Loucy (cell line): ENCODE measurements around the gene CLECL1.
"Not testable (repeated sequence)": the region's sequence is repeated elsewhere in the genome, so short reads cannot be mapped to it uniquely, and the experiment has no call there.

Experiments
- H2AFZ ChIP-seq: fragments of 200-600 bp; sonication (generic); 2 replicates; pipeline ENCODE4 v1.6.0; 2016; ENCODE audit warnings: antibody characterized with exemption, mild to moderate bottlenecking, low read length, moderate library complexity
- H3F3A ChIP-seq: fragments of 200-600 bp; 2 replicates; pipeline ENCODE4 v1.6.0; 2016; ENCODE audit warnings: antibody characterized with exemption, low read depth, mild to moderate bottlenecking
- H3K27me3 ChIP-seq: fragments of 200-600 bp; sonication (generic); 2 replicates; pipeline ENCODE4 v1.6.1; 2014; ENCODE audit warnings: low read length, mild to moderate bottlenecking; ENCODE audit not compliant: insufficient read depth, poor library complexity, severe bottlenecking
- H3K36me3 ChIP-seq: fragments of 200-600 bp; sonication (generic); 2 replicates; pipeline ENCODE4 v1.6.1; 2016; ENCODE audit warnings: low read length; ENCODE audit not compliant: insufficient read depth
- H3K4me1 ChIP-seq: fragments of 200-600 bp; sonication (generic); 2 replicates; pipeline ENCODE4 v1.5.1; 2014; ENCODE audit warnings: low read length, mild to moderate bottlenecking; ENCODE audit not compliant: insufficient read depth, poor library complexity, severe bottlenecking
- H3K4me2 ChIP-seq: fragments of 200-600 bp; sonication (generic); 2 replicates; pipeline ENCODE4 v1.6.0; 2014; ENCODE audit warnings: antibody characterized with exemption, low read length, low read depth, mild to moderate bottlenecking; ENCODE audit not compliant: poor library complexity, severe bottlenecking
- H3K4me3 ChIP-seq: fragments of 200-600 bp; sonication (generic); 2 replicates; pipeline ENCODE4 v1.5.1; 2014; ENCODE audit warnings: low read length, mild to moderate bottlenecking, mixed read lengths; ENCODE audit not compliant: poor library complexity, severe bottlenecking
- H3K79me2 ChIP-seq: fragments of 200-600 bp; sonication (generic); 2 replicates; pipeline ENCODE4 v1.6.1; 2014; ENCODE audit warnings: low read length; ENCODE audit not compliant: insufficient read depth
- H3K9ac ChIP-seq: fragments of 200-600 bp; sonication (generic); 2 replicates; pipeline ENCODE4 v1.6.0; 2014; ENCODE audit warnings: mild to moderate bottlenecking, low read depth, low read length, moderate library complexity; ENCODE audit not compliant: poor library complexity, severe bottlenecking
- H3K9me2 ChIP-seq: fragments of 200-600 bp; sonication (generic); replicated peaks from 2 replicates; pipeline ENCODE4 v1.6.1; 2016; ENCODE audit warnings: low read depth, low read length, mixed read lengths
- H3K9me3 ChIP-seq: fragments of 200-600 bp; sonication (generic); 2 replicates; pipeline ENCODE4 v1.6.1; 2014; ENCODE audit warnings: mild to moderate bottlenecking, antibody characterized with exemption, low read length, low read depth; ENCODE audit not compliant: insufficient read depth
- H4K20me1 ChIP-seq: fragments of 200-600 bp; sonication (generic); 2 replicates; pipeline ENCODE4 v1.6.0; 2014; ENCODE audit warnings: antibody characterized with exemption, low read length, mild to moderate bottlenecking; ENCODE audit not compliant: insufficient read depth, poor library complexity, severe bottlenecking
- EZH2phosphoT487 ChIP-seq: fragments of 200-600 bp; IDR thresholded peaks from 2 replicates; pipeline ENCODE4 v1.6.1; 2018; ENCODE audit warnings: antibody characterized with exemption, mild to moderate bottlenecking, moderate library complexity, borderline replicate concordance
- TF ChIP-seq, protein P1 (sequence below): fragments of 200-600 bp; sonication (generic); conservative IDR thresholded peaks from 2 replicates; pipeline ENCODE4 v1.5.1; 2014; ENCODE audit warnings: mild to moderate bottlenecking, antibody characterized with exemption, low read length

CLECL1 gene

DNA sequence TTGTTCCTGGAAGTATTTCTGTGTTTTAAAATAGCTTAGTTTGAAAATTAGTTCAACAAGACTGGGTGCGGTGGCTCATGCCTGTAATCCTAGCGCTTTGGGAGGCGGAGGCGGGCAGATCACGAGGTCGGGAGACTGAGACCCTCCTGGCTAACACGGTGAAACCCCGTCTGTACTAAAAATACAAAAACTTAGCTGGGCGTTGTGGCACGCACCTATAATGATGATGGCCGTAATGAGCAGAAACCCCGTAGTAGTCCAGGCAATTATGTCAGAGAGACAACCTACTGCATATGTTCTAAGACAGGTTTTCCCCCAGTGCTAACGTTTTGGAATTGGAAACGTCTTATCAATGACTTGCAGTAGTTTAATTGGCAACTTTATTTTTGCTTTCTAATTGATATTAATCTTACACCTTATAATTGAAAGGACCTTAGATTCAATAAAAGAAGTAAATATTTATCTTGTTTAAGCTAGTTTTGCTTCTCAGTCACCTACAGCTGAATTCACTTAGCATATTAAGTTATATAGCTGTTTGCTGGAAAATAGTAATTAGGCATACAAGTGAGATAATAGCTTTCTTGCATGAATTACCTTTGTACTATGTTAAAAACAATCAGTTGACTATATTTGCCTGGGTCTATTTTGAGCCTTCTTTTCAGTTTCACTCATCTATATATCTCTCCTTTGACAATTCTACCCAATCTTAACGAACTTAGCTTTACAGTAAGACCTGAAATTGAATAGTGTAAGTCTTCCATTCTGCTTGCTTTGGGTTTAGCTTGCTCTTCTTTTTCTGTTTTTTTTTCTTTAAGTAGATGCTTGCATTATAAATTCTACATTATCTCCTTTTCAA lies 15.6 kb downstream of the CLECL1 start:
- no peak overlapping the region for H3K4me2 ChIP-seq

DNA sequence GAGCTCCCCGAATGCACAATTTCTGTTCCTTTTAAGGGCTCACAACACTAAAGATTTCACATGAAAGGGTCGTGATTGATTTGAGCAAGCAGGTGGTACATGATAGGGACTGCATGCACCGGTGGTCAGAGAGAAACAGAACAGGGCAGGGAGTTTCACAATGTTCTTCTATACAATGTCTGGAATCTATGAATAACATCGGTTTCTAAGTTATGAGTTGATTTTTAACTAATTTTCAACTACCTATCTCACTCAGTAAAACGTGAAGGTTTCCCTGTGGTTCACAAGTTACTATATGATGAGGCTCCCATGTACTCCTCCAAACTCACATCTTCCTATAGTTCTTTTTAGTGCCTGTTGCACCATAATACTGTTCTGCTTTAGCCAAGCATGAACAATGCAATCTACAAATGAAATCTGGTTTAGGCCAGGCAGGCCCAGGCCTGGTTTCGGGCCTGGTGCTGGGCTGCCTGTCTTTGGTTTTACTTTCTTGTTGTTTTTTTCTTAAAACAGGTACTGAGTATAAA lies 19.8 kb downstream of the CLECL1 start:
- not testable (repeated sequence) for H3K9me2 ChIP-seq, H3K27me3 ChIP-seq, H4K20me1 ChIP-seq, H3K79me2 ChIP-seq, H3K4me2 ChIP-seq, H3F3A ChIP-seq, H3K4me1 ChIP-seq, H3K36me3 ChIP-seq, H3K9ac ChIP-seq, H3K4me3 ChIP-seq, H2AFZ ChIP-seq, H3K9me3 ChIP-seq

More for the DNA sequence above, 15.6 kb downstream of the CLECL1 start:
- H2AFZ ChIP-seq: no peak overlapping the region
- TF ChIP-seq, protein P1, sequence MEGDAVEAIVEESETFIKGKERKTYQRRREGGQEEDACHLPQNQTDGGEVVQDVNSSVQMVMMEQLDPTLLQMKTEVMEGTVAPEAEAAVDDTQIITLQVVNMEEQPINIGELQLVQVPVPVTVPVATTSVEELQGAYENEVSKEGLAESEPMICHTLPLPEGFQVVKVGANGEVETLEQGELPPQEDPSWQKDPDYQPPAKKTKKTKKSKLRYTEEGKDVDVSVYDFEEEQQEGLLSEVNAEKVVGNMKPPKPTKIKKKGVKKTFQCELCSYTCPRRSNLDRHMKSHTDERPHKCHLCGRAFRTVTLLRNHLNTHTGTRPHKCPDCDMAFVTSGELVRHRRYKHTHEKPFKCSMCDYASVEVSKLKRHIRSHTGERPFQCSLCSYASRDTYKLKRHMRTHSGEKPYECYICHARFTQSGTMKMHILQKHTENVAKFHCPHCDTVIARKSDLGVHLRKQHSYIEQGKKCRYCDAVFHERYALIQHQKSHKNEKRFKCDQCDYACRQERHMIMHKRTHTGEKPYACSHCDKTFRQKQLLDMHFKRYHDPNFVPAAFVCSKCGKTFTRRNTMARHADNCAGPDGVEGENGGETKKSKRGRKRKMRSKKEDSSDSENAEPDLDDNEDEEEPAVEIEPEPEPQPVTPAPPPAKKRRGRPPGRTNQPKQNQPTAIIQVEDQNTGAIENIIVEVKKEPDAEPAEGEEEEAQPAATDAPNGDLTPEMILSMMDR: no peak
- TF ChIP-seq EZH2phosphoT487: no peak
- H3K79me2 ChIP-seq: no peaks in the 10 kb centered on the region
- H3F3A ChIP-seq: no peaks in the 10 kb centered on the region
- no peaks in the 10 kb centered on the region for H3K27me3 ChIP-seq
- H3K9ac ChIP-seq: no peak overlapping the region
- no peaks in the 10 kb centered on the region for H3K9me3 ChIP-seq
- no peak overlapping the region for H3K4me3 ChIP-seq
- no peaks in the 10 kb centered on the region for H3K9me2 ChIP-seq
- H3K4me1 ChIP-seq: peaks cover 2% of the 10 kb centered on the region
- no peaks in the 10 kb centered on the region for H4K20me1 ChIP-seq
- no peaks in the 10 kb centered on the region for H3K36me3 ChIP-seq

DNA sequence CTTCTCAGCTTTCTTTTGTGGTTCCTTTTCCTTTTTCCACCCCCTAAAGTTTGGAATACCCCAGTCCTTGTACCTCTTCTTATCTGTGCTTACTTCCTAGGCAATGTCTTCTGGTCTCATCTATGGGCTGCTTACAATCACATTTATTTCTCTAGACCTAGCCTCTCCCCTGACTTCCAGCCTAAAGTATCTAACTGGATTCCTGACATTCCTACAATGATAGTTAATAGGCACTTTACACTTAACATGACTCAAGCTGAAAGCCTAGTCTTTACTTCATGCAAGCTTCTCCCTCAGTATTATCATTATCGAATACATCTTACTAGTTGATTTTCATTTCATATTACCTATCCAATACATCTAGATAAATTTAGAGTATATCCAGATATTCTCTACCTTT lies 21.2 kb downstream of the CLECL1 start:
- TF ChIP-seq, protein P1: no peak
- no peak for TF ChIP-seq EZH2phosphoT487
- no peaks in the 10 kb centered on the region for H3K79me2 ChIP-seq
- no peak overlapping the region for H3K4me3 ChIP-seq
- no peaks in the 10 kb centered on the region for H3K9me3 ChIP-seq
- H2AFZ ChIP-seq: no peak overlapping the region
- no peak overlapping the region for H3K4me2 ChIP-seq
- H4K20me1 ChIP-seq: no peaks in the 10 kb centered on the region
- H3K4me1 ChIP-seq: peaks cover 16% of the 10 kb centered on the region
- no peak overlapping the region for H3K9ac ChIP-seq
- no peaks in the 10 kb centered on the region for H3F3A ChIP-seq
- H3K36me3 ChIP-seq: no peaks in the 10 kb centered on the region
- H3K9me2 ChIP-seq: no peaks in the 10 kb centered on the region
- H3K27me3 ChIP-seq: no peaks in the 10 kb centered on the region
